Left lung (tissue), 10 donors: ENCODE data around the gene LTBP1. TPM values are rescaled to one million over a fixed set of nuclear protein-coding genes. Genes with fewer than 3 reads are reported as not detected.

ENCODE experiments used
- ATAC-seq: fragments of 200-7000 bp; cut with Tn5 transposase; one replicate; pipeline ENCODE4 v1.9.1; 2020; ENCODE audit warnings: moderate library complexity
- DNase-seq, 4 donors: peaks; one replicate each; pipeline ENCODE4 v3.0.0-alpha.2; 2013 to 2020
- H3K27ac ChIP-seq, 2 donors: fragments of 200-600 bp; sonication (generic) in 1 of 2; one replicate each; pipeline versions ENCODE4 v1.5.0 to v1.8.0; 2020 to 2021
- H3K27me3 ChIP-seq, 2 donors: fragments of 200-600 bp; sonication (generic) in 1 of 2; one replicate each; pipeline versions ENCODE4 v1.5.0 to v1.8.0; 2020 to 2021
- H3K36me3 ChIP-seq, 2 donors: fragments of 200-600 bp; sonication (generic) in 1 of 2; one replicate each; pipeline versions ENCODE4 v1.5.0 to v1.8.0; 2020 to 2021
- H3K4me1 ChIP-seq, 2 donors: fragments of 200-600 bp; one replicate each; pipeline ENCODE4 v1.8.0; 2021
- H3K4me3 ChIP-seq, 2 donors: fragments of 200-600 bp; sonication (generic) in 1 of 2; one replicate each; pipeline versions ENCODE4 v1.5.0 to v1.8.0; 2020 to 2021; ENCODE audit warnings: mild to moderate bottlenecking in 1 of 2
- H3K9me3 ChIP-seq, 2 donors: fragments of 200-600 bp; sonication (generic) in 1 of 2; one replicate each; pipeline versions ENCODE4 v1.5.0 to v1.8.0; 2020 to 2021
- intact Hi-C, 2 donors: fragments of 100-400 bp; cut with DNase I; formaldehyde crosslinking; loops; one replicate each; pipeline versions ENCODE4 v1.11.2 to v1.14.2; 2022
- polyA plus RNA-seq, 6 donors: library from polyadenylated mRNA; unstranded; fragments of 120-200 nt; gene quantifications; one replicate each; pipeline ENCODE4 v1.2.1, GENCODE V29; 2013; ENCODE audit not compliant: insufficient read length in 6 of 6
- total RNA-seq, 2 donors: library from RNA; stranded (reverse); fragmentation: NEBNext Ultra II Directional; extraction: Animal tissue kit (Norgen Biotek cat#: 25700); gene quantifications; one replicate each; pipeline ENCODE4 v1.2.1, GENCODE V29; 2021
- TF ChIP-seq, protein P1 (sequence below), 2 donors: fragments of 200-600 bp; sonication (generic) in 1 of 2; IDR thresholded peaks; one replicate each; pipeline versions ENCODE4 v1.5.0 to v1.8.0; 2021; ENCODE audit warnings: antibody characterized with exemption in 2 of 2
- donor health status: DM: no; HTN: yes; CAD: no.
- donor health status: DM: no; HTN: no; CAD: no.

The LTBP1 gene
- total and polyA plus RNA-seq, 8 donors, result 35.4 to 81.2 (median 50.9) TPM

DNA sequence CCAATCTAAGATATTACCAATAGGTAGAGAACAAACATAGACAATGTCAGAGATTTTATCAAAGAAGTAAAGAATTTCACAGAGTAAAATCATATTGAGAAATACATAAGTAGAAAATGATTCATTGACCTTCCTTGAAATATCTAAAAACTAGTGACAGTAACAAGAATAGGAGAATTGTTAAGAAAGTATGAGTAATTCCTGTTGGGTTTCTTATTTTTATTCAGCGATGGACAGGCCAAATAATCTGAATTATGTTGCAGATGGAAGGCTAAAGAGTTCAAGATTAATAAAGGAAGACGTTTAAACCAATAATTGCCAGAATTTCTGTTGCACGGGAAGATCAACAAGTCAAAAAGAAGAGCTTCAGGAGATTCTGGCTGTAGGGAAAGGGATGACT lies 366.3 kb downstream of the LTBP1 start:
- H3K4me3 ChIP-seq, result no peak overlapping the region
- DNase-seq (no peak), ATAC-seq (no peak)
- TF ChIP-seq, protein P1, sequence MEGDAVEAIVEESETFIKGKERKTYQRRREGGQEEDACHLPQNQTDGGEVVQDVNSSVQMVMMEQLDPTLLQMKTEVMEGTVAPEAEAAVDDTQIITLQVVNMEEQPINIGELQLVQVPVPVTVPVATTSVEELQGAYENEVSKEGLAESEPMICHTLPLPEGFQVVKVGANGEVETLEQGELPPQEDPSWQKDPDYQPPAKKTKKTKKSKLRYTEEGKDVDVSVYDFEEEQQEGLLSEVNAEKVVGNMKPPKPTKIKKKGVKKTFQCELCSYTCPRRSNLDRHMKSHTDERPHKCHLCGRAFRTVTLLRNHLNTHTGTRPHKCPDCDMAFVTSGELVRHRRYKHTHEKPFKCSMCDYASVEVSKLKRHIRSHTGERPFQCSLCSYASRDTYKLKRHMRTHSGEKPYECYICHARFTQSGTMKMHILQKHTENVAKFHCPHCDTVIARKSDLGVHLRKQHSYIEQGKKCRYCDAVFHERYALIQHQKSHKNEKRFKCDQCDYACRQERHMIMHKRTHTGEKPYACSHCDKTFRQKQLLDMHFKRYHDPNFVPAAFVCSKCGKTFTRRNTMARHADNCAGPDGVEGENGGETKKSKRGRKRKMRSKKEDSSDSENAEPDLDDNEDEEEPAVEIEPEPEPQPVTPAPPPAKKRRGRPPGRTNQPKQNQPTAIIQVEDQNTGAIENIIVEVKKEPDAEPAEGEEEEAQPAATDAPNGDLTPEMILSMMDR (IDR thresholded peaks at IDR 0.05), result no peak
- H3K36me3 ChIP-seq, result no peaks in the 10 kb centered on the region
- H3K9me3 ChIP-seq, result no peaks in the 10 kb centered on the region
- intact Hi-C loops, result no loop called here
- H3K27me3 ChIP-seq, result no peaks in the 10 kb centered on the region
- no peak overlapping the region for H3K27ac ChIP-seq
- H3K4me1 ChIP-seq, result no peaks in the 10 kb centered on the region

GRCh38 chr2:33314541-33314940 lies 367.8 kb downstream of the LTBP1 start:
- intact Hi-C loops, result no loop called here
- Histone ChIP-seq H3K9me3 (no peaks in the 10 kb centered on the region), H3K4me1 (no peaks in the 10 kb centered on the region), H3K27me3 (no peaks in the 10 kb centered on the region), H3K27ac (no peak overlapping the region), H3K4me3 (no peak overlapping the region), H3K36me3 (no peaks in the 10 kb centered on the region)
- ATAC-seq, result no peak
- no peak for DNase-seq
- TF ChIP-seq, protein P1 (IDR thresholded peaks at IDR 0.05), result no peak

- Histone ChIP-seq H3K4me1 (no peaks in the 10 kb centered on the region), H3K27ac (no peak overlapping the region), H3K9me3 (no peaks in the 10 kb centered on the region), H3K4me3 (no peak overlapping the region), H3K27me3 (no peaks in the 10 kb centered on the region), H3K36me3 (no peaks in the 10 kb centered on the region)
- TF ChIP-seq, protein P1 (IDR thresholded peaks at IDR 0.05), result no peak
- intact Hi-C loops, result no loop called here
- DNase-seq (no peak), ATAC-seq (no peak)
Observed at GRCh38 chr2:33316328-33316727, 369.6 kb downstream of the LTBP1 start.

- ATAC-seq, result no peak
- intact Hi-C loops, result no loop called here
- Histone ChIP-seq H3K9me3 (no peaks in the 10 kb centered on the region), H3K27ac (no peak overlapping the region), H3K36me3 (no peaks in the 10 kb centered on the region), H3K4me1 (peaks cover 0 to 7% of the 10 kb centered on the region in 2 donors), H3K4me3 (no peak overlapping the region), H3K27me3 (no peaks in the 10 kb centered on the region)
- DNase-seq, result no peak
- TF ChIP-seq, protein P1 (IDR thresholded peaks at IDR 0.05), result no peak
Observed at GRCh38 chr2:33317369-33318007, 370.7 kb downstream of the LTBP1 start.

DNA sequence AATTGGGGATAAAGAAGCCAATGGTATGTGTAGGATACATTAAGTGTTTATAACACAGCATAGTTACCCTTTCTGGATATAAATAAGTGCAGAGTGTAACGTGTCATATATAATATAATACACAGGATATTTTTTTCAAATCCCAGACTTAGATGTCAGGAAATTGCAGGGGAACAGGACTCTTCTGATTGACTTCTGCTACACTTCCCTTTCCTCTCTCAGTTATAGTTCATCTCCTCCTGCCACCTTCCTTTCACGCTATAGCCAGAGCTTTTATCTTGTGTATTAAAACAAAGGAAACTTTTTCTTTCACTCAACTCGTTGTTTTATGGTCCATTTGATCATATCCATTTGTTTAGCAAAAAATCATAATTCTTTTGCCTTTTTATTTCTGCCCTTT lies 371.7 kb downstream of the LTBP1 start:
- intact Hi-C loops, result no loop called here
- peaks cover 0 to 9% of the 10 kb centered on the region in 2 donors for H3K4me1 ChIP-seq
- no peak for DNase-seq
- TF ChIP-seq, protein P1 (IDR thresholded peaks at IDR 0.05), result no peak
- no peaks in the 10 kb centered on the region for H3K36me3 ChIP-seq
- no peaks in the 10 kb centered on the region for H3K27me3 ChIP-seq
- no peak overlapping the region for H3K27ac ChIP-seq
- no peak for ATAC-seq
- no peaks in the 10 kb centered on the region for H3K9me3 ChIP-seq
- no peak overlapping the region for H3K4me3 ChIP-seq
